SK-N-SH treated with all-trans-retinoic acid at 6 μM for 48 hours (cell line): ENCODE measurements around the gene ZFYVE28.

Experiments
- ATAC-seq: fragments of 200-7000 bp; cut with Tn5 transposase; 3 replicates; pipeline ENCODE4 v1.9.1; 2020; ENCODE audit warnings: mild to moderate bottlenecking, moderate library complexity
- ARNTL ChIP-seq: fragments of 450-650 bp; formaldehyde crosslinking; IDR thresholded peaks from 2 replicates; pipeline ENCODE4 v1.5.0; 2020; ENCODE audit warnings: low read depth, mild to moderate bottlenecking, moderate library complexity, borderline replicate concordance
- CSDC2 ChIP-seq: fragments of 250-450 bp; sonication (Bioruptor Pico); IDR thresholded peaks from 2 replicates; pipeline ENCODE4 v1.5.0; 2020; ENCODE audit warnings: mild to moderate bottlenecking, moderate library complexity
- ESRRG ChIP-seq: fragments of 250-450 bp; sonication (Bioruptor Pico); IDR thresholded peaks from 2 replicates; pipeline ENCODE4 v1.6.1; 2021; ENCODE audit warnings: mild to moderate bottlenecking
- GLIS3 ChIP-seq: fragments of 250-450 bp; sonication (Bioruptor Pico); IDR thresholded peaks from 2 replicates; pipeline ENCODE4 v1.5.0; 2020; ENCODE audit warnings: mild to moderate bottlenecking, moderate library complexity
- OSR1 ChIP-seq: fragments of 250-450 bp; sonication (Bioruptor Pico); IDR thresholded peaks from 2 replicates; pipeline ENCODE4 v1.8.0; 2022; ENCODE audit warnings: moderate library complexity, mild to moderate bottlenecking, inconsistent platforms
- POU6F1 ChIP-seq: fragments of 250-450 bp; sonication (Bioruptor Pico); IDR thresholded peaks from 2 replicates; pipeline ENCODE4 v1.8.0; 2021; ENCODE audit warnings: low read depth, mild to moderate bottlenecking, moderate library complexity, borderline replicate concordance
- PPARA ChIP-seq: fragments of 250-450 bp; sonication (Bioruptor Pico); IDR thresholded peaks from 2 replicates; pipeline ENCODE4 v1.5.0; 2020; ENCODE audit warnings: mild to moderate bottlenecking, borderline replicate concordance
- RARB ChIP-seq: fragments of 250-450 bp; sonication (Bioruptor Pico); IDR thresholded peaks from 2 replicates; pipeline ENCODE4 v1.8.0; 2021; ENCODE audit warnings: mild to moderate bottlenecking, moderate library complexity
- SNAI2 ChIP-seq: fragments of 250-450 bp; sonication (Bioruptor Pico); IDR thresholded peaks from 2 replicates; pipeline ENCODE4 v1.5.0; 2020; ENCODE audit warnings: mild to moderate bottlenecking, moderate library complexity
- TCF4 ChIP-seq: fragments of 250-450 bp; sonication (Bioruptor Pico); IDR thresholded peaks from 2 replicates; pipeline ENCODE4 v1.8.0; 2021; ENCODE audit warnings: mild to moderate bottlenecking, moderate library complexity, borderline replicate concordance
- TOX ChIP-seq: fragments of 250-450 bp; sonication (Bioruptor Pico); IDR thresholded peaks from 2 replicates; pipeline ENCODE4 v1.8.0; 2021; ENCODE audit warnings: mild to moderate bottlenecking, moderate library complexity, borderline replicate concordance
- ZC3H10 ChIP-seq: fragments of 250-450 bp; sonication (Bioruptor Pico); IDR thresholded peaks from 2 replicates; pipeline ENCODE4 v1.5.1; 2021; ENCODE audit warnings: mild to moderate bottlenecking, moderate library complexity
- ZFP3 ChIP-seq: fragments of 250-450 bp; sonication (Bioruptor Pico); IDR thresholded peaks from 2 replicates; pipeline ENCODE4 v1.5.0; 2020; ENCODE audit warnings: mild to moderate bottlenecking, moderate library complexity
- ZFP30 ChIP-seq: fragments of 450-650 bp; formaldehyde crosslinking; IDR thresholded peaks from 2 replicates; pipeline ENCODE4 v1.5.0; 2022; ENCODE audit warnings: mild to moderate bottlenecking, moderate library complexity
- ZNF565 ChIP-seq: fragments of 450-650 bp; formaldehyde crosslinking; conservative IDR thresholded peaks from 2 replicates; pipeline ENCODE4 v1.5.0; 2020; ENCODE audit warnings: low read depth, mild to moderate bottlenecking, moderate library complexity
- ZNF70 ChIP-seq: fragments of 450-650 bp; formaldehyde crosslinking; IDR thresholded peaks from 2 replicates; pipeline ENCODE4 v1.5.0; 2020; ENCODE audit warnings: mild to moderate bottlenecking, moderate library complexity
- ZNF8 ChIP-seq: fragments of 450-650 bp; formaldehyde crosslinking; IDR thresholded peaks from 2 replicates; pipeline ENCODE4 v1.5.0; 2020; ENCODE audit warnings: mild to moderate bottlenecking, moderate library complexity
- TF ChIP-seq, protein P1 (sequence below): fragments of 250-450 bp; sonication (Bioruptor Pico); IDR thresholded peaks from 2 replicates; pipeline ENCODE4 v1.5.1; 2021; ENCODE audit warnings: mild to moderate bottlenecking, moderate library complexity
- TF ChIP-seq, protein P2 (sequence below): fragments of 250-450 bp; sonication (Bioruptor Pico); IDR thresholded peaks from 2 replicates; pipeline ENCODE4 v1.5.0; 2020; ENCODE audit warnings: mild to moderate bottlenecking, moderate library complexity
- TF ChIP-seq, protein P3 (sequence below): fragments of 250-450 bp; sonication (Bioruptor Pico); IDR thresholded peaks from 2 replicates; pipeline ENCODE4 v1.5.1; 2020; ENCODE audit warnings: low read depth, mild to moderate bottlenecking, moderate library complexity
- TF ChIP-seq, protein P4 (sequence below): fragments of 250-450 bp; sonication (Bioruptor Pico); IDR thresholded peaks from 2 replicates; pipeline ENCODE4 v1.8.0; 2020; ENCODE audit warnings: mild to moderate bottlenecking, moderate library complexity, borderline replicate concordance

Gene ZFYVE28

DNA sequence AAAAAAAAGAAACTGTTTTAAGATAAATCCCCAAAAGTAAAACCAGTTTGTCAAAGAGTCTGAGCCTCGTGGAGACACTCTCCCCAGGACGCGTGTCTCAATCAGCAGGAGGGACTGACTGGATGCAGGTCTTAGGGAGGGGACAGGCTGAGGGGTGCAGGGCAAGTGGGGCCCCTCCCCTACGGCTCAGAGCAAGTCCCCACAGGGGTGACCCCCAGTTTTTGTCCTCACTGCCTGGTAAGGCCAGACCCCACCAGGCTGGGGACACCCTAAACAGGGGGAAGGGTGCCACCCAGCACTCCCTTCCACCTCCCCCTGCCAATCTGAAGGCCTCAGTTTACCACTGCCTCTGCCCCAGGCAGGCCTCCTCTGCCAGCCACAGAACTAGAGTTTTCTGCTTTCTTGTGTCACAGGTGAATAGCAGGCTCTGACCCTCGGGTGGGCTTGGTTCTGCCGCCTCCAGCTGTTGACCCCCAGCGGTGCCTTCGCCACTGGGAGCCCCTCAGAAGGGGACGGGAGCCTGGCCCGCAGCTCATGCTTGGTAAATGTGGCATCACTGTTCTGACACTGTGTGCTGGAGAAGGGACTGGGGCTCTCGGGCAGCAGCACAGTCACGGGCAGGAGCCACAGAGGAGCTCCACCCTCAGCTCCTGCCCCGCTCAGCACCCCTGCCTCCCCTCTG, 86.8 kb downstream of the ZFYVE28 start:
- ATAC-seq, result no peak
- TF ChIP-seq ZFP30 (CRISPR knock-in tag) (no peak), SNAI2 (CRISPR knock-in tag) (no peak), CSDC2 (CRISPR knock-in tag) (no peak), OSR1 (no peak), ZNF565 (CRISPR knock-in tag) (no peak), TCF4 (CRISPR knock-in tag) (no peak), ZC3H10 (CRISPR knock-in tag) (no peak), TOX (CRISPR knock-in tag) (no peak), ZNF70 (CRISPR knock-in tag) (no peak), GLIS3 (CRISPR knock-in tag) (no peak), RARB (CRISPR knock-in tag) (no peak), ZNF8 (CRISPR knock-in tag) (no peak), ARNTL (CRISPR knock-in tag) (no peak), ESRRG (CRISPR knock-in tag) (no peak), ZFP3 (CRISPR knock-in tag) (no peak), POU6F1 (CRISPR knock-in tag) (no peak)
- TF ChIP-seq, protein P1, sequence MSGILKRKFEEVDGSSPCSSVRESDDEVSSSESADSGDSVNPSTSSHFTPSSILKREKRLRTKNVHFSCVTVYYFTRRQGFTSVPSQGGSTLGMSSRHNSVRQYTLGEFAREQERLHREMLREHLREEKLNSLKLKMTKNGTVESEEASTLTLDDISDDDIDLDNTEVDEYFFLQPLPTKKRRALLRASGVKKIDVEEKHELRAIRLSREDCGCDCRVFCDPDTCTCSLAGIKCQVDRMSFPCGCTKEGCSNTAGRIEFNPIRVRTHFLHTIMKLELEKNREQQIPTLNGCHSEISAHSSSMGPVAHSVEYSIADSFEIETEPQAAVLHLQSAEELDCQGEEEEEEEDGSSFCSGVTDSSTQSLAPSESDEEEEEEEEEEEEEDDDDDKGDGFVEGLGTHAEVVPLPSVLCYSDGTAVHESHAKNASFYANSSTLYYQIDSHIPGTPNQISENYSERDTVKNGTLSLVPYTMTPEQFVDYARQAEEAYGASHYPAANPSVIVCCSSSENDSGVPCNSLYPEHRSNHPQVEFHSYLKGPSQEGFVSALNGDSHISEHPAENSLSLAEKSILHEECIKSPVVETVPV (CRISPR knock-in tag), result no peak
- TF ChIP-seq, protein P2, sequence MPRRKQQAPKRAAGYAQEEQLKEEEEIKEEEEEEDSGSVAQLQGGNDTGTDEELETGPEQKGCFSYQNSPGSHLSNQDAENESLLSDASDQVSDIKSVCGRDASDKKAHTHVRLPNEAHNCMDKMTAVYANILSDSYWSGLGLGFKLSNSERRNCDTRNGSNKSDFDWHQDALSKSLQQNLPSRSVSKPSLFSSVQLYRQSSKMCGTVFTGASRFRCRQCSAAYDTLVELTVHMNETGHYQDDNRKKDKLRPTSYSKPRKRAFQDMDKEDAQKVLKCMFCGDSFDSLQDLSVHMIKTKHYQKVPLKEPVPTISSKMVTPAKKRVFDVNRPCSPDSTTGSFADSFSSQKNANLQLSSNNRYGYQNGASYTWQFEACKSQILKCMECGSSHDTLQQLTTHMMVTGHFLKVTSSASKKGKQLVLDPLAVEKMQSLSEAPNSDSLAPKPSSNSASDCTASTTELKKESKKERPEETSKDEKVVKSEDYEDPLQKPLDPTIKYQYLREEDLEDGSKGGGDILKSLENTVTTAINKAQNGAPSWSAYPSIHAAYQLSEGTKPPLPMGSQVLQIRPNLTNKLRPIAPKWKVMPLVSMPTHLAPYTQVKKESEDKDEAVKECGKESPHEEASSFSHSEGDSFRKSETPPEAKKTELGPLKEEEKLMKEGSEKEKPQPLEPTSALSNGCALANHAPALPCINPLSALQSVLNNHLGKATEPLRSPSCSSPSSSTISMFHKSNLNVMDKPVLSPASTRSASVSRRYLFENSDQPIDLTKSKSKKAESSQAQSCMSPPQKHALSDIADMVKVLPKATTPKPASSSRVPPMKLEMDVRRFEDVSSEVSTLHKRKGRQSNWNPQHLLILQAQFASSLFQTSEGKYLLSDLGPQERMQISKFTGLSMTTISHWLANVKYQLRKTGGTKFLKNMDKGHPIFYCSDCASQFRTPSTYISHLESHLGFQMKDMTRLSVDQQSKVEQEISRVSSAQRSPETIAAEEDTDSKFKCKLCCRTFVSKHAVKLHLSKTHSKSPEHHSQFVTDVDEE (CRISPR knock-in tag), result no peak
- TF ChIP-seq, protein P3, sequence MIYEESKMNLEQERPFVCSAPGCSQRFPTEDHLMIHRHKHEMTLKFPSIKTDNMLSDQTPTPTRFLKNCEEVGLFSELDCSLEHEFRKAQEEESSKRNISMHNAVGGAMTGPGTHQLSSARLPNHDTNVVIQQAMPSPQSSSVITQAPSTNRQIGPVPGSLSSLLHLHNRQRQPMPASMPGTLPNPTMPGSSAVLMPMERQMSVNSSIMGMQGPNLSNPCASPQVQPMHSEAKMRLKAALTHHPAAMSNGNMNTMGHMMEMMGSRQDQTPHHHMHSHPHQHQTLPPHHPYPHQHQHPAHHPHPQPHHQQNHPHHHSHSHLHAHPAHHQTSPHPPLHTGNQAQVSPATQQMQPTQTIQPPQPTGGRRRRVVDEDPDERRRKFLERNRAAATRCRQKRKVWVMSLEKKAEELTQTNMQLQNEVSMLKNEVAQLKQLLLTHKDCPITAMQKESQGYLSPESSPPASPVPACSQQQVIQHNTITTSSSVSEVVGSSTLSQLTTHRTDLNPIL, result no peak

GRCh38 chr4:2331043-2331420, 87.4 kb downstream of the ZFYVE28 start:
- TF ChIP-seq OSR1 (no peak), ZFP30 (CRISPR knock-in tag) (no peak), ZNF8 (CRISPR knock-in tag) (no peak), TCF4 (CRISPR knock-in tag) (no peak)
- ATAC-seq, result no peak

DNA sequence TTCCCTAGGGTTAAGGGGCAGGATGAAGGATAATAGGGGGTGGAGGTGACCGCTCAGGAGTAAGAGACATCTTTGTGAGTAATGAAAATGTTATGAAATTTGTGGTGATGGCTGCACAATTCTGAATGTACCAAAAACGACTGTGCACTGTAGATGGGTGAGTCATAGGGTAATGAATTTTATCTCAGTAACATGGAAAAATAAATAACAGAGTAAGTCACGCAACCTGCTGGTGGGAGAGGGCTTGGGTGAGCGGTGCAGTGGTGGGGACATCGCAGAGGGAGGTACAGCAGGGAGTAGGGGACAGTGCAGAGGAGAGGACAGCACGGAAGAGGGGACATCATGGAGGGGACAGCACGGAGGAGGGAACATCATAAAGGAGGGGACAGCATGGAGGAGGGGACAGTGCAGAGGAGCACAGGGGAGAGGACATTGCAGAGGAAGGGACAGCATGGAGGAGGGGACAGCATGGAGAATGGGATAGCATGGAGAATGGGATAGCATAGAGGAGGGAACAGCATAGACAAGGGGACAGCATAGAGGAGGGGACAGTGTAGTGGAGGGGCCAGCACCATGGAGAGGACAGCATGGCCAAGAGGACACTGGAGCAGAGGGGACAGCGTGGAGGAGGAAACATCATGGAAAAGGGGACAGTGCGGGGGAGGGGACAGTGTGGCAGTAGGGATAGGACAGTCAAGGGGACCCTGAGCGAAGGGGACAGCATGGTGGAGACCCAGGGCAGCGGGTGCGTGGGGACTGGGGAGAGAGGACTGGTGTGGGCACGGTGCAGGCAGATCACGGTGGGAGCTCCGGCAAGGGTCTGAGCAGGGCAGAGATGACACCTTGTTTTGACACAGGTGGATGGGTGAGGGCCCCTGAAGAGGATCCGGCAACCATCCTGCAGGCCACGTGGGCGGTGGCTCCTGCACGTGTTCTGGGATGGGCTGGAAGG, 88.1 kb downstream of the ZFYVE28 start:
- TF ChIP-seq ZC3H10 (CRISPR knock-in tag) (no peak), TCF4 (CRISPR knock-in tag) (no peak), ZNF565 (CRISPR knock-in tag) (no peak), SNAI2 (CRISPR knock-in tag) (no peak), ZNF70 (CRISPR knock-in tag) (no peak), TOX (CRISPR knock-in tag) (no peak), CSDC2 (CRISPR knock-in tag) (no peak), ZNF8 (CRISPR knock-in tag) (no peak), PPARA (CRISPR knock-in tag) (no peak)
- TF ChIP-seq, protein P2 (CRISPR knock-in tag), result no peak
- TF ChIP-seq, protein P3, result no peak
- TF ChIP-seq, protein P4, sequence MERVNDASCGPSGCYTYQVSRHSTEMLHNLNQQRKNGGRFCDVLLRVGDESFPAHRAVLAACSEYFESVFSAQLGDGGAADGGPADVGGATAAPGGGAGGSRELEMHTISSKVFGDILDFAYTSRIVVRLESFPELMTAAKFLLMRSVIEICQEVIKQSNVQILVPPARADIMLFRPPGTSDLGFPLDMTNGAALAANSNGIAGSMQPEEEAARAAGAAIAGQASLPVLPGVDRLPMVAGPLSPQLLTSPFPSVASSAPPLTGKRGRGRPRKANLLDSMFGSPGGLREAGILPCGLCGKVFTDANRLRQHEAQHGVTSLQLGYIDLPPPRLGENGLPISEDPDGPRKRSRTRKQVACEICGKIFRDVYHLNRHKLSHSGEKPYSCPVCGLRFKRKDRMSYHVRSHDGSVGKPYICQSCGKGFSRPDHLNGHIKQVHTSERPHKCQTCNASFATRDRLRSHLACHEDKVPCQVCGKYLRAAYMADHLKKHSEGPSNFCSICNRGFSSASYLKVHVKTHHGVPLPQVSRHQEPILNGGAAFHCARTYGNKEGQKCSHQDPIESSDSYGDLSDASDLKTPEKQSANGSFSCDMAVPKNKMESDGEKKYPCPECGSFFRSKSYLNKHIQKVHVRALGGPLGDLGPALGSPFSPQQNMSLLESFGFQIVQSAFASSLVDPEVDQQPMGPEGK (CRISPR knock-in tag), result no peak
- ATAC-seq, result peak; percentile 78
